SU-DHL-6 (cell line): Measurements from ENCODE around the gene ADIPOQ.

Experiments used
- H2AFZ ChIP-seq: fragments of 200-600 bp; sonication (generic); 2 replicates; pipeline ENCODE4 v1.6.1; 2014; ENCODE audit warnings: low read depth, mild to moderate bottlenecking, moderate library complexity, mixed read lengths, antibody characterized with exemption, low read length; ENCODE audit not compliant: severe bottlenecking
- H3F3A ChIP-seq: fragments of 200-600 bp; shearing (Covaris generic); 2 replicates; pipeline ENCODE4 v1.6.0; 2016; ENCODE audit warnings: antibody characterized with exemption, mild to moderate bottlenecking; ENCODE audit not compliant: insufficient read depth
- H3K27ac ChIP-seq: fragments of 200-600 bp; sonication (generic); 2 replicates; pipeline ENCODE4 v1.5.1; 2016; ENCODE audit warnings: low read depth, mild to moderate bottlenecking, low read length, moderate library complexity, mixed read lengths
- H3K27me3 ChIP-seq: fragments of 200-600 bp; sonication (generic), shearing (Covaris generic); 2 replicates; pipeline ENCODE4 v1.6.0; 2014; ENCODE audit warnings: mild to moderate bottlenecking, low read length
- H3K36me3 ChIP-seq: fragments of 200-600 bp; sonication (generic); 2 replicates; pipeline ENCODE4 v1.6.1; 2014; ENCODE audit warnings: mild to moderate bottlenecking, low read length, mixed read lengths
- H3K4me2 ChIP-seq: fragments of 300-600, 200-600 bp; shearing (Covaris generic), sonication (generic); 2 replicates; pipeline ENCODE4 v1.6.0; 2014; ENCODE audit warnings: low read length, low read depth, mild to moderate bottlenecking; ENCODE audit not compliant: poor library complexity, severe bottlenecking
- H3K4me3 ChIP-seq: fragments of 200-600 bp; sonication (generic); 2 replicates; pipeline ENCODE4 v1.5.1; 2014; ENCODE audit warnings: antibody characterized with exemption, low read length, mild to moderate bottlenecking, mixed read lengths; ENCODE audit not compliant: insufficient read depth, poor library complexity, severe bottlenecking
- H3K79me2 ChIP-seq: fragments of 200-600 bp; sonication (generic); 2 replicates; pipeline ENCODE4 v1.6.1; 2014; ENCODE audit warnings: mild to moderate bottlenecking, low read length, moderate library complexity; ENCODE audit not compliant: insufficient read depth
- H3K9ac ChIP-seq: fragments of 200-600 bp; sonication (generic); 2 replicates; pipeline ENCODE4 v1.7.0; 2014; ENCODE audit warnings: mild to moderate bottlenecking, low read length
- H3K9me2 ChIP-seq: fragments of 200-600 bp; sonication (generic); replicated peaks from 2 replicates; pipeline ENCODE4 v1.6.1; 2014; ENCODE audit warnings: low read length; ENCODE audit not compliant: insufficient read depth
- H3K9me3 ChIP-seq: fragments of 200-600 bp; sonication (generic); 2 replicates; pipeline ENCODE4 v1.6.1; 2014; ENCODE audit warnings: low read length, mixed read lengths; ENCODE audit not compliant: insufficient read depth
- H4K20me1 ChIP-seq: fragments of 200-600 bp; sonication (generic); 2 replicates; pipeline ENCODE4 v1.6.1; 2014; ENCODE audit warnings: low read depth, mild to moderate bottlenecking, antibody characterized with exemption, low read length, moderate library complexity, mixed read lengths
- CTCF ChIP-seq: fragments of 200-600 bp; sonication (generic); IDR thresholded peaks from one replicate; pipeline ENCODE4 v1.5.1; 2017; ENCODE audit warnings: antibody characterized with exemption, mild to moderate bottlenecking, low read length, moderate library complexity; ENCODE audit not compliant: insufficient read depth, poor library complexity, severe bottlenecking
- EZH2phosphoT487 ChIP-seq: fragments of 200-600 bp; sonication (generic), shearing (Covaris generic); conservative IDR thresholded peaks from 2 replicates; pipeline ENCODE4 v1.6.1; 2018; ENCODE audit warnings: mild to moderate bottlenecking, antibody characterized with exemption, low read length, moderate library complexity, mixed read lengths

Gene ADIPOQ

GRCh38 chr3:186841620-186842019 is 890 bp upstream of the ADIPOQ start:
- no peaks in the 10 kb centered on the region for H4K20me1 ChIP-seq
- no peak overlapping the region for H3K9ac ChIP-seq
- no peaks in the 10 kb centered on the region for H3K27me3 ChIP-seq
- H3K9me2 ChIP-seq = no peaks in the 10 kb centered on the region
- no peak overlapping the region for H3K4me2 ChIP-seq
- no peaks in the 10 kb centered on the region for H3F3A ChIP-seq
- H3K79me2 ChIP-seq = no peaks in the 10 kb centered on the region
- H3K36me3 ChIP-seq = no peaks in the 10 kb centered on the region
- TF ChIP-seq EZH2phosphoT487 (no peak), CTCF (no peak)
- H3K9me3 ChIP-seq = no peaks in the 10 kb centered on the region
- H3K27ac ChIP-seq = no peak overlapping the region
- no peak overlapping the region for H3K4me3 ChIP-seq
- H2AFZ ChIP-seq = no peak overlapping the region

- H3K9me3 ChIP-seq = no peaks in the 10 kb centered on the region
- no peaks in the 10 kb centered on the region for H3K27me3 ChIP-seq
- H3F3A ChIP-seq = no peaks in the 10 kb centered on the region
- no peaks in the 10 kb centered on the region for H4K20me1 ChIP-seq
- no peaks in the 10 kb centered on the region for H3K9me2 ChIP-seq
- no peak overlapping the region for H3K4me2 ChIP-seq
- H3K36me3 ChIP-seq = no peaks in the 10 kb centered on the region
- no peaks in the 10 kb centered on the region for H3K79me2 ChIP-seq
- H3K9ac ChIP-seq = no peak overlapping the region
- no peak overlapping the region for H3K27ac ChIP-seq
- TF ChIP-seq CTCF (no peak), EZH2phosphoT487 (no peak)
- H2AFZ ChIP-seq = no peak overlapping the region
- H3K4me3 ChIP-seq = no peak overlapping the region
Observed at GRCh38 chr3:186843039-186843432, 526 bp downstream of the ADIPOQ start.

- no peaks in the 10 kb centered on the region for H3K27me3 ChIP-seq
- no peaks in the 10 kb centered on the region for H3K36me3 ChIP-seq
- no peaks in the 10 kb centered on the region for H3K9me3 ChIP-seq
- H3K27ac ChIP-seq = no peak overlapping the region
- no peaks in the 10 kb centered on the region for H3K79me2 ChIP-seq
- H3K9ac ChIP-seq = no peak overlapping the region
- H3K4me2 ChIP-seq = no peak overlapping the region
- no peaks in the 10 kb centered on the region for H4K20me1 ChIP-seq
- H3K9me2 ChIP-seq = no peaks in the 10 kb centered on the region
- no peak overlapping the region for H2AFZ ChIP-seq
- TF ChIP-seq CTCF = no peak
- no peak for TF ChIP-seq EZH2phosphoT487
- H3K4me3 ChIP-seq = no peak overlapping the region
- H3F3A ChIP-seq = no peaks in the 10 kb centered on the region
Observed at GRCh38 chr3:186844908-186845307, 2.4 kb downstream of the ADIPOQ start.

GRCh38 chr3:186845756-186846155 is 3.2 kb downstream of the ADIPOQ start:
- Histone ChIP-seq H3K9me3 (no peaks in the 10 kb centered on the region), H2AFZ (no peak overlapping the region), H3F3A (no peaks in the 10 kb centered on the region), H3K27me3 (no peaks in the 10 kb centered on the region), H3K4me3 (no peak overlapping the region), H3K27ac (no peak overlapping the region), H3K79me2 (no peaks in the 10 kb centered on the region), H3K9me2 (no peaks in the 10 kb centered on the region), H3K36me3 (no peaks in the 10 kb centered on the region), H4K20me1 (no peaks in the 10 kb centered on the region), H3K9ac (no peak overlapping the region), H3K4me2 (no peak overlapping the region)
- TF ChIP-seq EZH2phosphoT487 (no peak), CTCF (no peak)
